ENCODE data around the gene TMEM147. TPM values are rescaled to one million over a fixed set of nuclear protein-coding genes. Genes with fewer than 3 reads are reported as not detected.

TMEM147 gene
- total and polyA plus RNA-seq, 7 donors = 24.5 to 123 (median 68.3) TPM

- no peaks in the 10 kb centered on the region for H3K36me3 ChIP-seq
- H3K27me3 ChIP-seq = peaks cover 0 to 14% (median 0%) of the 10 kb centered on the region in 3 donors
- H3K9me3 ChIP-seq = peaks cover 0 to 8% (median 4%) of the 10 kb centered on the region in 4 donors
- no peak overlapping the region for H3K27ac ChIP-seq
- H3K4me1 ChIP-seq = no peaks in the 10 kb centered on the region
- no peak for TF ChIP-seq EP300 (IDR thresholded peaks at IDR 0.05)
- TF ChIP-seq, protein P1, sequence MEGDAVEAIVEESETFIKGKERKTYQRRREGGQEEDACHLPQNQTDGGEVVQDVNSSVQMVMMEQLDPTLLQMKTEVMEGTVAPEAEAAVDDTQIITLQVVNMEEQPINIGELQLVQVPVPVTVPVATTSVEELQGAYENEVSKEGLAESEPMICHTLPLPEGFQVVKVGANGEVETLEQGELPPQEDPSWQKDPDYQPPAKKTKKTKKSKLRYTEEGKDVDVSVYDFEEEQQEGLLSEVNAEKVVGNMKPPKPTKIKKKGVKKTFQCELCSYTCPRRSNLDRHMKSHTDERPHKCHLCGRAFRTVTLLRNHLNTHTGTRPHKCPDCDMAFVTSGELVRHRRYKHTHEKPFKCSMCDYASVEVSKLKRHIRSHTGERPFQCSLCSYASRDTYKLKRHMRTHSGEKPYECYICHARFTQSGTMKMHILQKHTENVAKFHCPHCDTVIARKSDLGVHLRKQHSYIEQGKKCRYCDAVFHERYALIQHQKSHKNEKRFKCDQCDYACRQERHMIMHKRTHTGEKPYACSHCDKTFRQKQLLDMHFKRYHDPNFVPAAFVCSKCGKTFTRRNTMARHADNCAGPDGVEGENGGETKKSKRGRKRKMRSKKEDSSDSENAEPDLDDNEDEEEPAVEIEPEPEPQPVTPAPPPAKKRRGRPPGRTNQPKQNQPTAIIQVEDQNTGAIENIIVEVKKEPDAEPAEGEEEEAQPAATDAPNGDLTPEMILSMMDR (IDR thresholded peaks at IDR 0.05) = no peak
- no peak for TF ChIP-seq POLR2A (IDR thresholded peaks at IDR 0.05)
- no peak for TF ChIP-seq POLR2AphosphoS5 (IDR thresholded peaks at IDR 0.05)
- H3K4me3 ChIP-seq = no peak overlapping the region
- no peak for DNase-seq
- intact Hi-C loops (cut with DNase I) = no loop called here
- 76 to 88% methylated on average over 1 of the region's 1 CpG for WGBS, 2 donors
Observed at GRCh38 chr19:35571406-35571965, 26.1 kb downstream of the TMEM147 start.

- TF ChIP-seq, protein P1 (IDR thresholded peaks at IDR 0.05) = no peak
- TF ChIP-seq EP300 (IDR thresholded peaks at IDR 0.05) = no peak
- TF ChIP-seq POLR2AphosphoS5 (IDR thresholded peaks at IDR 0.05) = no peak
- TF ChIP-seq POLR2A (IDR thresholded peaks at IDR 0.05) = no peak
- Histone ChIP-seq H3K36me3 (no peaks in the 10 kb centered on the region), H3K4me3 (no peak overlapping the region), H3K4me1 (no peaks in the 10 kb centered on the region), H3K9me3 (peaks cover 0 to 8% (median 4%) of the 10 kb centered on the region in 4 donors), H3K27me3 (peaks cover 0 to 5% (median 0%) of the 10 kb centered on the region in 3 donors), H3K27ac (no peak overlapping the region)
- no peak for DNase-seq
- intact Hi-C loops (cut with DNase I) = no loop called here
- 78 to 86% methylated on average over 1 of the region's 1 CpG for WGBS, 2 donors
Observed at GRCh38 chr19:35577918-35578317, 32.5 kb downstream of the TMEM147 start.

- DNase-seq = no peak
- Histone ChIP-seq H3K27me3 (peaks cover 0 to 5% (median 0%) of the 10 kb centered on the region in 3 donors), H3K9me3 (peaks cover 0 to 8% (median 4%) of the 10 kb centered on the region in 4 donors), H3K36me3 (no peaks in the 10 kb centered on the region), H3K27ac (no peak overlapping the region), H3K4me3 (no peak overlapping the region), H3K4me1 (no peaks in the 10 kb centered on the region)
- intact Hi-C loops (cut with DNase I) = no loop called here
- WGBS, 2 donors = 74 to 76% methylated on average over 7 of the region's 7 CpGs
- TF ChIP-seq POLR2A (IDR thresholded peaks at IDR 0.05) (no peak), EP300 (IDR thresholded peaks at IDR 0.05) (no peak), POLR2AphosphoS5 (IDR thresholded peaks at IDR 0.05) (no peak)
- TF ChIP-seq, protein P1 (IDR thresholded peaks at IDR 0.05) = no peak
Observed at GRCh38 chr19:35578707-35579106, 33.3 kb downstream of the TMEM147 start.

DNA sequence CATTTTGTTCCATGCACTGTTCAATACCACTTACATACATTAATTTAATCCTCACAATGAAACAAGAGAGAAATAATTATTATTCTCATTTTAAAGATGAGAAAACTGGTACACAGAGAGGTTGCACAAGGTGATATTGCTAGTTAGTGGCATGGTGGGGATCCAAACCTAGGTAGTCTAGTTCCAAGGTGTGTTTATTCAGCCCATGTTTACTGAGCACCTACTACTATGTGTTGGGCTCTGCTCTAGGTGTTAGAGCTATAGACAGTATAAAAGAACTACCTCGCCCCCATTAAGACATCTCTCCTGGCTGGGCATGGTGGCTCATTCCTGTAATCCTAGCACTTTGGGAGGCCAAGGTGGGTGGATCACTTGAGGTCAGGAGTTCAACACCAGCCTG lies 37.3 kb downstream of the TMEM147 start:
- Histone ChIP-seq H3K27ac (no peak overlapping the region), H3K4me3 (no peak overlapping the region), H3K27me3 (peaks cover 0 to 19% (median 0%) of the 10 kb centered on the region in 3 donors), H3K9me3 (peaks cover 0 to 3% (median 0%) of the 10 kb centered on the region in 4 donors), H3K36me3 (no peaks in the 10 kb centered on the region), H3K4me1 (no peaks in the 10 kb centered on the region)
- TF ChIP-seq, protein P1 (IDR thresholded peaks at IDR 0.05) = no peak
- TF ChIP-seq EP300 (IDR thresholded peaks at IDR 0.05) = no peak
- TF ChIP-seq POLR2AphosphoS5 (IDR thresholded peaks at IDR 0.05) = no peak
- TF ChIP-seq POLR2A (IDR thresholded peaks at IDR 0.05) = no peak
- intact Hi-C loops (cut with DNase I) = no loop called here
- no peak for DNase-seq
- 87 to 94% methylated on average over 1 of the region's 1 CpG for WGBS, 2 donors

DNA sequence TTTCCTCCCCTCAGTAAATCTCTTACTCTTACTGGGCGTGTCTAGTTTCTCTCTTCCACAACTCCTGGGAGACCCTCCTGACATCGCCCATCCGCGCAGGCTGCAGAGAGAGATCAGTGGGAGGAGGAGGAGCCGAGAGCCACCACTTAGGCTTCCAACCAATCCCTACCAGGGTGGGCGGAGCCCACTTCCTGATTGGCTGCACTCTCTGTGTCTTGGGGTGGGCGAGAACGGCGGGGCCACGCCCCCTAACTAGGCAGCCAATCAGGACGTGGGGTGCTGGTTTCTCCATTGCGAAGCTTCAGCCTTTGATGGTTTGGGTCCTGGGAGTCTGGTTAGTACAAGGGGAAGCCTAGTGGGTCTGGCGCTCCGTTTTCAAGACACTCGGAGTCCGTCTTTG lies 40.4 kb downstream of the TMEM147 start, which contains the start of gene PMIS2:
TSS of gene PMIS2 (plus strand) at position 326 of the 400 bp plus-strand sequence. CDS start 87 bp downstream, outside the sequence.
- WGBS, 2 donors = 58 to 66% methylated on average over 16 of the region's 16 CpGs
- Histone ChIP-seq H3K9me3 (peaks cover 0 to 3% (median 0%) of the 10 kb centered on the region in 4 donors), H3K4me3 (no peak within 1 kb of the TSS), H3K4me1 (no peaks in the 10 kb centered on the region), H3K27ac (no peak within 1 kb of the TSS), H3K36me3 (no peaks in the 10 kb centered on the region), H3K27me3 (peaks cover 0 to 19% (median 0%) of the 10 kb centered on the region in 3 donors)
- DNase-seq = no peak
- TF ChIP-seq POLR2AphosphoS5 (IDR thresholded peaks at IDR 0.05) (no peak), POLR2A (IDR thresholded peaks at IDR 0.05) (no peak), EP300 (IDR thresholded peaks at IDR 0.05) (no peak)
- TF ChIP-seq, protein P1 (IDR thresholded peaks at IDR 0.05) = no peak
- intact Hi-C loops (cut with DNase I) = no loop called here
